ENCODE results near the gene PBX4. TPM values are rescaled to one million over a fixed set of nuclear protein-coding genes. Genes with fewer than 3 reads are reported as not detected.
A peak's percentile ranks its signal among the peaks of the same experiment; 100 is the strongest.
"Not testable (repeated sequence)": the region's sequence is repeated elsewhere in the genome, so short reads cannot be mapped to it uniquely, and the experiment has no call there.

Gene PBX4
- total and polyA plus RNA-seq, 2 of the 8 experiments (the other 6 are each of a cell fraction or from before 2014, with no cell fraction given) = 3.4 to 3.8 TPM

GRCh38 chr19:19598728-19599451 is 19.6 kb downstream of the PBX4 start:
- H3K27me3 ChIP-seq (replicated peaks in 1 of 4; ENCODE audit: control insufficient read depth in 3 of 4, extremely low read depth in 1 of 4, insufficient read depth in 3 of 4, low read length in 3 of 4); H4K8ac ChIP-seq (ENCODE audit: extremely low read depth, insufficient read depth, low read length); H3K4me2 ChIP-seq (ENCODE audit: insufficient read depth in 1 of 2, low read depth in 2 of 2, low read length in 2 of 2); H2BK120ac ChIP-seq (replicated peaks; ENCODE audit: low read depth, low read length); H2BK5ac ChIP-seq (ENCODE audit: low read depth, low read length); CTCF ChIA-PET (ENCODE audit: partially characterized antibody); H3K4ac ChIP-seq (replicated peaks; ENCODE audit: insufficient read length, low read depth, low read length); H2AFZ ChIP-seq (ENCODE audit: low read length); H3K23me2 ChIP-seq (ENCODE audit: low read depth, low read length); H3K36me3 ChIP-seq (ENCODE audit: control insufficient read depth in 2 of 4, insufficient read depth in 4 of 4, low read length in 3 of 4); H2BK12ac ChIP-seq (ENCODE audit: low read depth, low read length); H2BK15ac ChIP-seq (ENCODE audit: low read length); H3K27ac ChIP-seq (ENCODE audit: low read depth, low read length); H3K79me2 ChIP-seq (ENCODE audit: control insufficient read depth in 1 of 2, insufficient read depth in 2 of 2, low read length in 2 of 2); H3K9ac ChIP-seq (replicated peaks in 1 of 4; ENCODE audit: extremely low read depth in 1 of 4, low read depth in 3 of 4, low read length in 3 of 4); H3K18ac ChIP-seq (ENCODE audit: extremely low read depth, low read length); H2BK20ac ChIP-seq (ENCODE audit: low read length); H4K20me1 ChIP-seq (replicated peaks in 1 of 2; ENCODE audit: control insufficient read depth in 1 of 2, insufficient read depth in 2 of 2, low read length in 2 of 2); H3K14ac ChIP-seq (ENCODE audit: insufficient read length); POLR2A ChIA-PET (ENCODE audit: partially characterized antibody); H3K56ac ChIP-seq (replicated peaks; ENCODE audit: insufficient read length, low read depth, low read length); H3K79me1 ChIP-seq (ENCODE audit: low read depth, low read length); H3K23ac ChIP-seq (ENCODE audit: insufficient read length); H4K5ac ChIP-seq (ENCODE audit: insufficient read length, low read depth, low read length); FAIRE-seq; H3K4me3 ChIP-seq (ENCODE audit: extremely low read depth in 1 of 4, insufficient read depth in 2 of 4, low read depth in 3 of 4, low read length in 4 of 4); DNase-seq (ENCODE audit: low read depth in 1 of 2, low spot score in 2 of 2); H3K9me3 ChIP-seq (ENCODE audit: insufficient read depth in 2 of 2, low read depth in 1 of 2, low read length in 1 of 2); H4K91ac ChIP-seq (replicated peaks; ENCODE audit: insufficient read length, low read length): not testable (repeated sequence)
- H3K4me1 ChIP-seq (replicated peaks in 1 of 4; ENCODE audit: control insufficient read depth in 3 of 4, insufficient read depth in 4 of 4, low read length in 3 of 4) = peaks cover 2 to 11% (median 4%) of the 10 kb centered on the region in 4 experiments; a peak in 6 of 7 replicates
- 0 out of 2 replicates have a peak overlapping the region, but pooled peaks have one; percentile 53 for H2AK5ac ChIP-seq (ENCODE audit: low read depth, low read length)
- WGBS, 2 experiments (ENCODE audit: extremely low coverage in 1 of 2, insufficient coverage in 1 of 2, insufficient read length in 1 of 2, insufficient replicate concordance in 2 of 2, low coverage in 1 of 2, low lambda C conversion rate in 2 of 2, missing lambda C conversion rate in 1 of 2) = 95% methylated on average over 19 of the region's 20 CpGs; no CpG with 5 or more reads in 1 of the 2 experiments
